ENCODE measurements around the gene TMEM196.
"Not testable (repeated sequence)": the region's sequence is repeated elsewhere in the genome, so short reads cannot be mapped to it uniquely, and the experiment has no call there.

TMEM196 gene

DNA sequence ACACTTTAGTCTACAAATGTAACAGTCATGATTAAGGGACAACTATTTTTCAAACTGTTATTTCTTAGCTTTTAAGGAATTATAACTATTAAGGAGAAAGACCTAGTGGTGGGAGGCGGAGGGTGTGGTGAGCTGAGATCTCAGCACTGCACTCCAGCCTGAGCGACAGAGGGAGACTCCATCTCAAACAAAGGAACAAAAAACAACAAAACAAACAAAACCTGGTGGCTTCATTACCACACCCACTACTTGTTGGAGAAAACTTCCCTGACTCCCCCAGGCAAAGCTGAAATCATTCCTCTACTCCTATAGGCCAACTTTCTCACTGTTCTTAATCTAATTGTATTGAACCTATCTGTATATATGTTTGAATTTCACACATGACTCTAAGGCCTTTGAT, 67.8 kb downstream of the TMEM196 start:
- no peak for DNase-seq

DNA sequence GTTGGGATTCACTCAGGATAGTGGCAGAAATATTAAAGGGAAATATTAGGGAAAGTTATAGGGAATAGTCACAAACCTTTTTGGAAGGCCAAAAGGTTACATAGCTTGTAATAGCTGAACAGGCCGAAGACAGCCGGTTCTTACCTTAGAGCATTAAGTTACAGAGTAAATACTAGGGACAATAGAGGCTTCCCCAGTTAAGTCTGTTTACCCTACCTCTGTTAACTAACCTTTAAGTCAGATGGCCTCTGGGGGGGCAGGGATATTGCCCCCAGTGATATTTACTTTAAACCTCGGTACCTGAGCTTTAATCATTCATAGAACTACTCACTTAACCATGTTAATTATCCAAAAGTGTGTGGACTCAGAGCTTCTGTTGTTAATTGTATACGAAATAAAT, 71.9 kb downstream of the TMEM196 start:
- DNase-seq, result no peak

DNA sequence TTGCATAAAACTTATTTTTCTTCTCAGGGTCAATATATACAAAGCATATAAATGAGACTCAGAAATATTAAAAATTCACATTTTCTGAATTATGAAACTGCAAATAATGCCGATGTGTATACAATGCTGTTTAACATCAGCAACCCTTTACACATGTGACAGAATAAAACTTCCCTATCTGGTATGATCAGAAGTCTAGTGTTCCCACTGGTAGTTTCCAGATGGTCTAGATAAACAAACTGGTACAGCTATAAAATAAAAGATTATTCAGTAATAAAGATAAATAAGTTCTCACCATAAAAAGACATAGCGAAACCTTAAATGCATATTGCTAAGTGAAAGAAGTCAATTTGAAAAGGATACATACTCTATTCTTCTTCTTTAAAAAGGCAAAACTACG, 72.5 kb downstream of the TMEM196 start:
- DNase-seq, result no peak

DNA sequence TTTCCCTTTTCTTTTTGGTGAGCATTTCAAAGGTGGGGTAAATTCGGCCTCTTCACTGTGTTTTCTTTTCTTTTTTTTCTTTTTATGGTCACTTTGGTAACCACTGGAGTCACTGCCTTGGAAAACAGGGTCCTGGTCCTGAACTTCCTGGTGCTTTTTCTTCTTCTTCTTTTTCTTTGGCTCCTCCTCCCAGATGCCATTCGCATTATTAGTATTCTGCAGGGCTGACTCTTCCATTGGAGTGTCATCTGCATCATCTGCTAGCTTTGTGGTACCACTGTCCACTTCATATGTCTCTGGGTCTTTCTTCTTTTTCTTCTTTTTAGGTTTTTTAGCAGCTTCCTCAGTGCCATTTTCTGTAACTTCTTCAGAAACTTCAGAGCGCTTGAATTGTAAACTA, 75.1 kb downstream of the TMEM196 start:
- no peak for DNase-seq

DNA sequence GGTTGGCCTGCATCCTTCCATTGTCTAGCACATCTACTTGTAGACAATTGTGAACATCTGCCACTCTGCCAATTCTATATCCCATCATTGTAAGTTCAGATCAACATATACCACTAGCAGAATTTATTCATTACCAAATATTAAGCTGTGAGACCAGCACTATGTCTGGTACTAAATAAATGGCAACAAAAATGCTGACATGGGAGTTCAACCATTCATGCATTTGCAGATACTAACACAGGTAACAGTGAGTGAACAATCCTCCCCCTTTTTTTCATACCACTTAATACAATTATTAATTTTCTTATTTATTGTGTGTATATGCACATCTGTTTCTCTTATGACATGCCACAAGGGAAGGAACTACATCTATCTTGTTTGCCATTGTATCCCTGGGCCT, 76.5 kb downstream of the TMEM196 start:
- DNase-seq, result no peak

DNA sequence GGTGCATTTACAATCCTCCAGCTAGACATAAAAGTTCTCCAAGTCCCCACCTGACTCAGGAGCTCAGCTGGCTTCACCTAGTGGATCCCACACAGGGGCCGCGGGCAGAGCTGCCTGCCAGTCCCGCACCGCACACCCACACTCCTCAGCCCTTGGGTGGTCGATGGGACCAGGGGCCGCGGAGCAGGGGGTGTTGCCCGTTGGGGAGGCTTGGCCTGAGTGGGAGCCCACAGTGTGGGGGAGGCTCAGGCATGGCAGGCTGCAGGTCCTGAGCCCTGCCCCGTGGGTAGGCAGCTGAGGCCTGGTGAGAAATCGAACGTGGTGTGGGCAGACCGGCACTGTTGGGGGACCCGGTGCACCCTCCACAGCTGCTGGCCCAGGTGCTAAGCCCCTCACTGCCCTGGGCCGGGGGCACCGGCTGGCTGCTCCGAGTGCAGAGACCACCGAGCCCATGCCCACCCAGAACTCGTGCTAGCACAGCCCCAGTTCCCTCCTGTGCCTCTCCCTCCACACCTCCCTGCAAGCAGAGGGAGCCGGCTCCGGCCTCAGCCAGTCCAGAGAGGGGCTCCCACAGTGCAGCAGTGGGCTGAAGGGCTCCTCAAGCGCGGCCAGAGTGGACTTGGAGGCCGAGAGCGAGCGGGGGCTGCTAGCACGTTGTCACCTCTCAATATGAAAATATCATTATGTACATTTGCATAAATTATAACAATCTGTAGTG, 81.1 kb downstream of the TMEM196 start:
- no peak for DNase-seq

DNA sequence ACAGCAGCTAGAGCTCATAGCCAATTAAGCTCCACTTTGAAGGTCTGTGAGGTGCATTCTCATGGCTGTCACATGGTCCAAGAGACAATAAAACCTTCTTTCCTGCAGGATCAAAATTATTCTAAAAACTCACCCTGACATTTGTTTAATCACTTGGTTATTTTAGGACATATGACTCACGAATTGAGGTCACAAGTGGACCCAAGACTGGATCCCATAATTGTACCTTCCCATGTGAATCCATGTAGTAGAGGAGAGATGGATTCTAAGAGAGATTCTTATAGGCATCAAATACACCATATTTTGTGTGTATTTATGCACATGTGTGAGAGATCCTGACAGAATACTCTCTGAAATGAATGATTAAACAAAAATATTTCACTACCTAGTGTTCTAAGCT, 82.7 kb downstream of the TMEM196 start:
- DNase-seq, result no peak

DNA sequence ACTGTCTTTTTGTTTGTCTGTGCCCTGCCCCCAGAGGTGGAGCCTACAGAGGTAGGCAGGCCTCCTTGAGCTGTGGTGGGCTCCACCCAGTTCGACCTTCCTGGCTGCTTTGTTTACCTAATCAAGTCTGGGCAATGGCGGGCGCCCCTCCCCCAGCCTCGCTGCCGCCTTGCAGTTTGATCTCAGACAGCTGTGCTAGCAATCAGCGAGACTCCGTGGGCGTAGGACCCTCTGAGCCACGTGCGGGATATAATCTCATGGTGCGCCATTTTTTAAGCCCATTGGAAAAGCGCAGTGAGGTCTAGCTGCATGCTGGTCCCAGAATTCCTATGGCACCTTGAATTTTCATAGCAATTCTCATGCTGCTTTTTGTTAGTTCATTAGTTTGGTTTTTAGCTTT, 84.3 kb downstream of the TMEM196 start:
- DNase-seq, result not testable (repeated sequence)

DNA sequence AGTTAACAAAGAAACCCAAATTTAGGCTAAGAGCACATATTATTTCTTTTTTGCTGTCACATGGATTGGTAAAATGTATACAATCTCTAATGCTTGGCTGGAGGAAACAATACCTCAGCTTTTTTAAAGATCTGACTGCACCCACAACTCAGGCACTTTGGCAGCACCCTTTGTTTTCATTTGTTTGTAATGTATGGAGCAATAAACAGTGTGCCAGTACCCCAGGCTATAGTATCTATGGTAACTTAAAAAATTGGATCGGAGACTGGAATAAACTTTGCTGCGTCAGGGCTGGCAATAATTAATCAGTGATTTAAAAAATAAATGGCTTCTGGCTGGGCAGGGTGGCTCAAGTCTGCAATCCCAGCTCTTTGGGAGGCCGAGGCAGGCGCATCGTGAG, 91.8 kb downstream of the TMEM196 start:
- no peak for DNase-seq

DNA sequence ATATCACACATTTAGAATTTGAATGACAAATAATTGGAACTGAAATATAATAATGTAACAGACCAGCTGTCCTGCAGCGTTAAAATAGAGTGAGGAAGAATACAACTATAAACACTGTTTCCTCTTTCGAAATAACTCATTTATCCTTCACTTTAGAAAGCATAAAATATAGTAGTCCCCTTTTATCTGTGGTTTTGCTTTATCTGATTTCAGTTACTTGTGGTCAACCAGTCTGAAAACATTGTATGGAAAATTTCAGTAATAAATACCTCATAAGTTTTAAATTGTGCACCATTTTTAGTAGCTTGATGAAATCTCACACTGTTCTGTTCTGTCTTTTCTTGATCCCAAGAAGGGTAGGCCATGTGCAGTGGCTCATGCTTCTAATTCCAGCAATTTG, 96.2 kb downstream of the TMEM196 start:
- no peak for DNase-seq

DNA sequence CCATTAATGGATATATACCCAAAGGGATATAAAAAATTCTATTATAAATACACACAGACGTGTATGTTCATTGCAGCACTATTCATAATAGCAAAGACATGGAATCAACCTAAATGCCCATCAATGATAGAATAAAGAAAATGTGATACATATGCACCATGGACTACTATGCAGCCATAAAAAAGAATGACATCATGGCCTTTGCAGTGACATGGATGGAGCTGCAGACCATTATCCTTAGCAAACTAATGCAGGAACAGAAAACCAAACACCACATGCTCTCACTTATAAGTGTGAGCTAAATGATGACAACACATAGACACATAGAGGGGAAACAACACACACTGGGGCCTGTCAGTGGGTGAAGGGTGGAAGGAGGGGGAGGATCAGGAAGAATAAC, 97.6 kb downstream of the TMEM196 start:
- no peak for DNase-seq

DNA sequence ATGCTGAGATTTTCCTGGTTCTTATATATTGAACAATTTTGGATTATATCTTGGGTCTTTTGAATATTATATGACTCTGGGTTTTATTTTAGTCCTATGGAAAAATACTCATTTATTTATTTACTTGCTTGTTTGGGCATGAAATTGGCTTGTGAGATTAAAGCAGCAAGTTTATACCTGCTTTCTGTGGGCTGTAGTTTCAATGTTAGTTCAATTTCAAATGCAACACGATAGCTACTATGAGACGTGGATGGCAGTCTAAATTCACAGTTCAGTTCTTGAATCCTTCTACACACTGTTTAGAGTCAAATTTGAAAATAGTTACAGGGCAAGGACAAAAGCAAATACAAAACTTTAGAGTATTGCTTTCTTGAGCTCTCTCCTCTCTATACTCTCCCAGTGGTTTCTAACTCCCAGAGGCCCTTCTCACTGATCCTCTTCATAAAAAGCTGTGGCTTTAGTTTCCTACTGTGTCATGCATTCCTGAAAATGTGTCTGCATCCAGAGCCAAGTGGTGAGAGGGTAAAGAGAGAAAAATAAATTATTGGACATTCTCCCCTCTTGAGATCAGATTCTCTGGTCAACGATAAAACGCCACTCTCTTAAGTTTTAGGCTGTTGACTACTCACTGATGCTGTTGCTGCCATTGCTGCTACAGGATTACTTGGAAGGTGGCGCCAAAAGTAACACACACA, 99.0 kb downstream of the TMEM196 start:
- no peak for DNase-seq

DNA sequence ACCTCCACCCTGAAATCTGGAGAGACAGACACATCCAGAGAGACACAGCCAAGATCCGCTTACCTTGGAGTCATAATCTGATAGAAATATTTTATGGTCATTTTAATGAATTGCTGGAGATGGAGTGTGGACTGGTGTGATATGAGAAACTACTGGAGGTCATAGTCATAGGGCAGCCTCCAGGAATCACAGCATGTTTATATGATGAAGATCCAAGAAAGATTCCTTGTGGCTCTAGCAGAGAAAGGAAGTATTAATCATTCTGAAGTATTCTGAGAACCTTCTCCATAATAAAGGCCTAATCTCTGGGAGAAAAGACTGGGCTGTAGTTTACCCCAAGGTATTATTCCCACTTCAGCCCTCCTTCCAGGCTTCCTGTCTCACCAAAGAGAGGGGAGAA, 102.6 kb downstream of the TMEM196 start:
- DNase-seq, result no peak
